Measurements from ENCODE around the gene RPS6KL1.
"Not testable (repeated sequence)": the region's sequence is repeated elsewhere in the genome, so short reads cannot be mapped to it uniquely, and the experiment has no call there.

The RPS6KL1 gene

DNA sequence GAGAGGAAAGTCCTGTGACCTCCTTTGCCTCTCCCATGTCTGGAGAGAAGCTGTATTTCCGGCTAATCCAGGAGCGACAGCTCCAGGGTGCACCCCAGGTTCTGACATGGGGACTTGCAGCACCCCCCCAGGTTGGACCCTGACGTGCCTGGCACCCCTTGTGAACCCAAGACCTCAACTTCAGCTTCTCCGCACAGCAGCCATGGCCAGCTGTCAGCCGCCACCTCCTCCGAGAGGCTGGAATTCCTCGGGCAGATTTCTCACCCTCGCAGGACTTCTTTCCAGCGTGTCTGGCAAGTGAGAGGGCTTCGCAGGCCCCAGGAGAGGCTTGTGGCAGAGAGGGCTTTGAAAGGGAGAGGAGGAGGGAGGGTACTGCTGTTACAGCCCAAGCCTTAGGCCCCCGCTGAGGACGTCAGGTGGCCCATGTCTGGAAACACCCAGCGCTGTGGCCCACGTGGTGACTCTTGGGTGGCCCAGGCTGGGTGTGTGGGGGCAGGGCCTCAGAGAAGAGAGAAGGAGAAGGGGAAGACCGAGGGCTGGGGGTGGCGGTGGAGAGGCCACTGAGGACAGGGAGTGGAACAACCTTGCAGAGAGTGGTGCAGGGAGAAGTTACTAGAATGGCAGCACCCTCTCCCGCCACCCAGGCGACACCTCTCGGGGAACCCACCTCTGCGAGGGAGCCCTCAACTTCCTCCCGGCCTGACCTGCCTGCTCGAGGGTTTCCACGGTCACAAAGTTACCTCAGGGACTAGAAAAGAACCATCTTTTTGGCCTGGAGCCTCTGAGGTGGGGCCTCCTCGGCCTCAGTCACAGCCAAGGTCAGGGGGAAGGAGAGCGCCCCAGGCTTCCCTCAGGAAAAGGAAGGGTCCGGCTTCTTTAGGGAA, 11.7 kb upstream of the RPS6KL1 start:
- no peak for DNase-seq

DNA sequence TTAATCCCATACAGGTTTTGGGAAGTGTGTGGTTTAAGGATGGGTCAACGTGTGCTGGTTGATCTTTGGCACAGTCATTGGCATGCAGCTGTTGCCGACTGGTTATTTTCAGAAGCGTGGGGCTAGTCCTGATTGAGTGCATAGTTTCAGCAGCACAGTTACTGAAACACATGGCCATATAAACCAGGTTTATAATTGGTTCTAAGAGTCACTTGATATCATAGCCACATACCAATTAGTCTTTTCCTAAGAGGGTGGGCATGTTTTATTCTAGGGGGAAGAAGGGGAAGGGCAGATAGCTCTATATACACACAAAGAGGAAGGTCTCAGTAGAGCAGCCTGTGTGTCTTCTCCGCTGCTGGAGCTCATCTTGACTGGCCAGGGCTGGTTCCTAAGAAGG, 11.0 kb upstream of the RPS6KL1 start:
- no peak for DNase-seq

DNA sequence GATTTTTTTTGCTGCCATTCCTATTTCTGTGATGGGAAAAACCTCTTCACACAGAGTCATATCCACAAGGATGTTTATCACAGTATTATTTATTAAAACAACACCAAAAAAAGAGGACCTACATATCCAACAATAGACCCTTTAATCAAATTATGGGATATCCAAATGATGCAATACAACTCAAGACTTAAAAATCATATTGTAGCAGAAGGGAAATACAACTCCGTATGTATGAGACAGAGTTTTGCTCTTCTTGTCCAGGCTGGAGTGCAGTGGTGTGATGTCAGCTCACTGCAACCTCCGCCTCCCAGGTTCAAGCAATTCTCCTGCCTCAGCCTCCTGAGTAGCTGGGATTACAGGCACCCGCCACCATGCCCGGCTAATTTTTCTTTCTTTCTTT, 9.9 kb upstream of the RPS6KL1 start:
- not testable (repeated sequence) for DNase-seq

- no peak for DNase-seq
These were observed 9.4 kb upstream of the RPS6KL1 start for GRCh38 chr14:74932401-74932901.

DNA sequence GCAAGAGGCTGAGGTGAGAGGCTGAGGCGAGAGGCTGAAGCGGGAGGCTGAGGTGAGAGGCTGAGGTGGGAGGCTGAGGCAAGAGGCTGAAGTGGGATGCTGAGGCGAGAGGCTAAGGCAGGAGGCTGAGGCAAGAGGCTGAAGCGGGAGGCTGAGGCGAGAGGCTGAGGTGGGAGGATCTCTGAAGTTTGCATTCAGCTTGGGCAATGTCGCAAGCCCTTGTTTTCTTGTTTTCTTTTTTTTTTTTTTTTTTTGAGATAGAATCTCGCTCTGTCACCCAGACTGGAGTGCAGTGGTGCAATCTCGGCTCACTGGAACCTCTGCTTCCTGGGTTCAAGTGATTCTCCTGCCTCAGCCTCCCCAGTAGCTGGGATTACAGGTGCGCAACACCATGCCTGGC, 8.7 kb upstream of the RPS6KL1 start:
- DNase-seq: not testable (repeated sequence)

DNA sequence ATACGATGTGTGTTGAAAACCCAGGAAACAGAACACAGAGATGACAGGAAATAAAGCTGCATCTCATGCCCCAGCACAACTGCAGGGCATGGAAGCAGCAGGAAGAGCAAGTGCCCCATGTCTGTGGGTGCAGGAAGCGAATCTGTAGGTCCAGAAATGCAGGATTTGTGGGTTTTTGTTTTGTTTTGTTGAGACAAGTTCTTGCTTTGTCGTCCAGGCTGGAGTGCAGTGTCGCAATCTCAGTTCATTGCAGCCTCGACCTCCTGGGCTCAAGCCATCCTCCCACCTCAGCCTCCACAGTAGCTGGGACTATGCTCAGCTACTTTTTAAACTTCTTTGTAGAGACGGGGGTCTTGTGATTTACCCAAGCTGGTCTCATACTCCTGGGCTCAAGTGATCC, 6.2 kb upstream of the RPS6KL1 start:
- DNase-seq: no peak

DNA sequence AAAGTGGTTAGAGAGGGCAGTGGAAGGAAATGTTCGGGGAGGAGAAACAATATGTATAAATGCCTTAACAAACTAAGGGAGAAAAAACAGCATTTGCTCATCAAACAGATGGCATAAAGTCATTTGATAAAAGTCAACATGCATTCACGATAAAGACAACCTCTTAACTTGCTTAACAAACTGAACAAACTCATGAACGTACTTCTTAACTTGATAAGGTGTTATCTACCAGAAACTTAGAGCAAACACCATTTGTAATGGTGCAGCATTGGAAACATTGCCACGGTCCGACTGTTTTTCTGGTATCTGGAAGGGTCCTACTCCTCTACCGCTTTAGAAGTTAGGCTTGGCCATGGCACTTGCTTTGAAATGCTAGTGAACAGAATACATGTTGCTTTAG, 4.2 kb upstream of the RPS6KL1 start:
- no peak for DNase-seq

DNA sequence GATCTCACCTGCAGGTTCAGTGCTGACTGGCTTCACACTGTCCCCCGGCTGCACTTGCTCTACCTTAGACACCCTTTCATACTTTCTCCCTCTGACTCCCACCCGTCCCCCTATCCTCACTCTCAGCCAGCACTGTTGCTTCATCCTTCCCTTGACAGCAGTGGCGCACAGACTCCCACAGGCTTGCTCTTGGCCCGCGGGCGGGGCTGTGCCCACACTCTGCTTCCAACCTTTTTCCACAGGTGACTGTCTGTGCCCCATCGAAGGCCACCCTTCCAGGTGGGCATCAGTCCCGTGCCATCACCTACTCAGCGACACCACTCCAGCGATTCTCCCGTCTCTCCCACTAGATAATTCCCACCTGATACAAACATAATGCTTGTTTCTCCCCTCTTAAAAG, 1.0 kb upstream of the RPS6KL1 start:
- DNase-seq: no peak

DNA sequence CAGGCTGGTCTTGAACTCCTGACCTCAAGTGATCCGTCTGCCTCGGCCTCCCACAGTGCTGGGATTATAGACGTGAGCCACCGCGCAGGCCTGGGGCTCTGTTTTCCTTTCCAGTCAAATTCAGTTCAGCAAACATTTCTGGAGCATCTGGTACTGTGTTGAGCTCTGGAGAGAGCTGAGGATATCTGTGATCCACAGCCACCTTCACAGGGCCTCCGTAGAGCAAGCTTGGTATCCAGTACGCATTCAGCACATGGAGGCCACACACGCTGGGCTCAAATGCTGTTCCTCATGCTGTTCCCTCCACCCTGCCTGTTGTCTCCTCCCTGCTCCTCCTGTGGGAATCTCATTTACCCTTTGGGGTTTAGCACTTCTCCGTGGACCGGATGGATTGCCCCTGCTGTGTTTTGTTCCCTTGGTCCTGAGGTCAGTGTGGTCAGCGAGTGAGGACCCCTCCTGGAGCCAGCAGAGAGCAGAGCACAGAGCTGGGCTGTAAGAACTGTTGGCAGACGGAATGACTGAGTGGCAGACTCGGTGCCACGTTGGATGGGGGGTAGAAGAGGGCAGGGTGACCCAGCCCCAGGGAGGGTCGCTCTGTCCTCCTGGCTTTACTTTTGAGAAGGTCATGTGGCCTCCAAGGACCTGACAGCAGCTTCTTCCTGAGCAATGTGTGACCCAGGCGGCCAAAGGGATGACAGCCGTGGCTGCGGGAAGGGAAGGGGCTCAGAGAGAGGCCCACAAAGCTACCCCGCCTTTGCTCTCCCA, 891 bp downstream of the RPS6KL1 start:
- DNase-seq: no peak

DNA sequence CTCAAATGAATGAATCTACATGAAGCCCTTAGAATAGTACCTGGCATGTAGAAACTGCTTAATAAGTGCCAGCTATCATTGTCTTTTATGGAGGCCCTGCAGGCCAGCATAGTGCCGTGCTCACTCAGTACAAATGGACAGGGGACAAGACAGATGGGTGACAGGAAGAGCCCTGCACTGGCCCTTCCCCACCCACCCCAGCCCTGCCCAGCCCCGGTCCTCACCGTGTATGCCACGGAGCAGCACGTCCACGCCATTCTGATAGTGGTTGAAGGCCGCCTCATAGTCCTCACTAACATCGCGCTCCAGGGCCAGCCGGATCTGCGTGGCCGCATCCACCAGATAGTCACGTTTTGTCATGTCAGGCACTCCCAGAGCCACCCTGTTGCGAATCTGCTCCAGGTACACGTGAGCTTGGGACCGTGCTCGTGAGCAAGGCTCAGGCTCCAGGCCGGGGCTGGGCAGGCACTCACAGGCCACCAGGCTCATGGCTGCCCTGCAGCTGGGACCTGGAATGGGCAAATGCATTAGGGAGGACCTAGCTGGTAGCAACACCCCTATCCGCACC, 1.9 kb downstream of the RPS6KL1 start:
- no peak for DNase-seq

DNA sequence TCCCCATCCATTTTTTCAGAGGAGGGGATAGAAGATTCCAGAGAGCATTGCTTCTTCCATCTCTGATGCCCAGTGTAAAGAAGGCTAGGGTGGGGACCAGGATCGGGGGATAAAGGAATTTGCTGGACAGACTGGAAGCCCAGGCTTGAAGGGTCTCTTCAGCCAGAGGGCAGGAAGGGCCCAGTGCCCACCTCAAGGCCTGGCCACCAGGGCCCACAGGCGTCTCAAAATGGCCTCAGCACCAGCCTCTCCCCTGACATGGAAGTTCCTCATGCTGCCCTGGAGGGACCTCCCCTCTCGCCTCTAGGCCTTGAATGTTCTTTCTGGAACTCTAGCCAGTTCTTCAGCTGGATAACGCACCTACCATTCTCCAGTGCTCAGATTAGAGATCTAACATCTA, 2.8 kb downstream of the RPS6KL1 start:
- no peak for DNase-seq

DNA sequence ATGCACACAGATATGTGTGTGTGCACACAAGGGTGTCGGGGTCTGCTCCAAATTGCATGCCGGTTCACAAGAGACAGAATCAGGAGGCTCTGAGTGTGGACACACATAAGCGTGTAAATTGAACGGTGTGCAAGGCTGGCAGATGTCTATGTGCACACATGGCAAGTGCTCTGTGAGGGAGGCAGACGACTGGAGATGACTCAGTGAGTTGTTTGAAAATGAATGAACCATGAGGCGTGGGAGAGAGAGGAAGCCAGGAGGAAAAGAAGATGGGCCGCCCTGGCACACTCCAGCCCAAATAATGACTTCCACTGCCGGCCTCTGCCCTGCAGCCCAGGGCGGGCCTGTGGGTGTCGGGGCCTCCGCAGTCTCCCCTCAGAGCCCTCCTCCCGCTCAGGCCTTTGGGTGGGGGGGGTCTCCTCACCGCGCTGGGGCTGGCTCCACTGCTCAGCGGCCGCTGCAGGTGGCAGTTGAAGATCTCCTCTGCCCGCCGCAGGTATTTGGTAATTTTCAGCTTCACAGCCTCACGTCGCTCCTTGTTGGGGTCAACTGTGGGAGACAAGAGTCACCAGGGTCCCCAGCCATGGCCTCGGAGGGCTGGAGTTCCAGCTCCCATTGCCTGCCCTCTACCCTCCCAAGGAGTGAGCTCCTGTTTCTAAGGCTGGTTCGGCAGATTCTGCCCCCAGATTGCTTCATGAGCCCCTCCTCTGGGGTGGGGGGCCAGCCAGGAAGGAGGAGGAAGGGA, 3.5 kb downstream of the RPS6KL1 start:
- DNase-seq: no peak

GRCh38 chr14:74918380-74918779, 4.7 kb downstream of the RPS6KL1 start:
- DNase-seq: no peak

GRCh38 chr14:74917646-74918081, 5.4 kb downstream of the RPS6KL1 start:
- no peak for DNase-seq

DNA sequence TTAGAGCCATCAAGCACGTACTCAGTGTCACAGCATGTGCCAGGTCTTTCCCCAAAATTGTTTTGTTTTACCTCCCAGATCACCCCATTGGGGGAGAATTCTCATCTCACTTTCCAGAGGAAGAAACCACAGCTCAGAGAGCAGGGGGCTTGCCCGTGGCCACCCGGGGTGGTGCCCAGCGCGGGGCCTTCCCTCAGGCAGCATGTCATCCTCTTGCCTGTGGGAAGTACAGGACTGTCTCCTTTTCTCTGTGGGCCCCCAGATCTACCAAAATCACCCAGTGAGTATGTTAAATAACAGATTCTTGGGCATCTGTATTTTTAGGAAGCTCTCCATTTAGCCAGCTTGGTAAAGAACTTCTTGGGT, 5.9 kb downstream of the RPS6KL1 start:
- DNase-seq: no peak

- DNase-seq: no peak
These were observed 7.2 kb downstream of the RPS6KL1 start for GRCh38 chr14:74915826-74916225.

- no peak for DNase-seq
These were observed 7.6 kb downstream of the RPS6KL1 start for GRCh38 chr14:74915426-74915825.

DNA sequence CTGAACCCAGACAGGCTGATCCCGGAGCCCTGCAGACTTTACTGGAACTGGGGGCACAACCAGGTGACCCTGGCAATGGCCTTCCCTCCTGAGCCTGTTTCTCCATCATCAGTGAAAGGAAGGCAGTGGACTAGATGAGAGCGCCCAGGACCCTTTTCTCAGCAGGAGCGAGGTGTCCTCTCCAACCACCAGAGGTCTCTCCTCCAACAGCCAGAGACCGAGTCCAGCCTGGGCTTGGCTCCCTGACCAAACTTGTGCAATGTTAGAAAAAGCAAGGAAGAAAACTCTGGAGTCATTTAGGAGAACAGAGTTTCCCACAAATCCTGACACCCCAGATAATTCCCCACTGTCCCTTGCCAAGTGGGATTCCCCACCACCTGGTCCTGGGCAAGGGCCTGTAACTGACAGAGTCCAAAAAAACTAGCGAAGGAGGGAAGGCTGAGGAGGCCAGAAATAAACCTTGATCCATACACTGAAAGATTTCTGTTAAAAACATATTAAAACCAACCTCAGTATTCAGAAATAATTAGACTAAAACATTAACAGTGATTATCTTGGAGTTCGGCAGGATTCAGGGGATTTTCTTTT, 9.0 kb downstream of the RPS6KL1 start:
- no peak for DNase-seq

DNA sequence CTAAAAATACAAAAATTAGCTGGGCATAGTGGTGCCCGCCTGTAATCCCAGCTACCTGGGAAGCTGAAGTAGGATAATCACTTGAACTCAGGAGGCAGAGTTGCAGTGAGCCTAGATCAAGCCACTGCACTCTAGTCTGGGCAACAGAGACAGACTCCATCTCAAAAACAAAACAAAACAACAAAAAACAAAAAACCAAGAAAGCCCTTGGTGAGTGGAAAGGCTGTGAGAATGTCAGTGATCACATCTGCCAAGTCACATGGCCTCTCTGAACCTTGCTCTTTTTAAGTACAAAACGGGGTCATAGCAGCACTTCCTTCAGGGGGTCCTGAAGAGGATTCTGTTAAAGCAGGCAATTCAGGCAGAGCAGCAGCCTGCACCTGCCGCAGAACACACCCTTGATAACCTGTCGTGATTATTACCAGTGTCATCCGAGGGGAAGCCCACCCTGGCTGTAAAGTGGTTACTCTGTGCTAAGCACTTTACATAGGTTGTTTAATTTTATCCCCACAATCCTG, 9.6 kb downstream of the RPS6KL1 start:
- DNase-seq: no peak

GRCh38 chr14:74912801-74913200, 10.3 kb downstream of the RPS6KL1 start:
- no peak for DNase-seq

- DNase-seq: no peak
These were observed 10.9 kb downstream of the RPS6KL1 start for GRCh38 chr14:74912111-74912510.

GRCh38 chr14:74911704-74912103, 11.4 kb downstream of the RPS6KL1 start:
- no peak for DNase-seq
